ENCODE data around the gene MARK2. TPM values are rescaled to one million over a fixed set of nuclear protein-coding genes. Genes with fewer than 3 reads are reported as not detected.

MARK2 gene
- total and polyA plus RNA-seq, 10 of the 15 experiments (the other 5 are each of a cell fraction or from before 2014, with no cell fraction given) = 0.19 to 29.5 (median 13.2) TPM

DNA sequence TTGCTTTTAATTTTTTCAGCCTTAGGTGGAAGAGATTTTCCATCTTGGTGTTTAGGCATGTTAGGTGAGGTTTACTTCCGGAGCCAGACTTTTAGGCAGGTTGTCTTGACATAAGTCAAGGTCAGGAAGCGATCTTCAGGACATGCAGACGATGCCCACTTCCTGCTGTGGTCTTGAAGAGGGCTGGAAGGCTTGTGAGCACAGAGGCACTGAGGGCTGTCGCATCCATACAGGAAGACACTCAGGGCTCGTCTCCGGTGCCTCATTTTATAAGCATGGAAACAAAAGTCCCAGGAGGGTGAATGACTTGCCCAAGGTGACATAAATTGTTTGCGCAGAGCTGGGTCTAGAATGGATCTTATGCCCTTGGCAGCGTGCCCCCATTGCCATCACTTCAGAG, 30.8 kb downstream of the MARK2 start:
- H3K4me1 ChIP-seq (ENCODE audit: control insufficient read depth, insufficient read depth, low read length) = peaks cover 56% of the 10 kb centered on the region
- DNase-seq (ENCODE audit: low read depth, low spot score) (no peak), ATAC-seq (no peak), FAIRE-seq (no peak)
- no peaks in the 10 kb centered on the region for H3K9me3 ChIP-seq (replicated peaks; ENCODE audit: control insufficient read depth, insufficient read depth, low read length)
- ChIA-PET SMC1A (ENCODE audit: uncharacterized antibody, unreplicated experiment) (interaction anchor here (1.3 to 13.9 kb wide), 3 partner anchors 29 to 76 kb away, joined by 3 to 153 read pairs (median 4); partner anchors contain the start of gene MARK2), RAD21 (ENCODE audit: unreplicated experiment) (interaction anchor here (2.2 kb wide), 1 partner anchor 32 kb away, joined by 21 read pairs; the partner anchor contains the start of gene MARK2), CTCF (interaction anchor here (0.7 to 3.4 kb wide), 6 partner anchors 14 to 52 kb away, joined by 3 to 46 read pairs (median 6); no protein-coding TSS in a partner anchor), POLR2A (no interaction called here)
- in situ Hi-C loops (cut with MboI) (no loop called here), intact Hi-C loops (cut with micrococcal nuclease; ENCODE audit: unreplicated experiment) (no loop called here)
- peaks cover 8% of the 10 kb centered on the region for H4K20me1 ChIP-seq (ENCODE audit: control insufficient read depth, insufficient read depth)
- H3K4me3 ChIP-seq = no peak overlapping the region
- H3K27ac ChIP-seq (ENCODE audit: control insufficient read depth, insufficient read depth) = no peak overlapping the region; the same call in 1 of the 2 replicates
- H3K27me3 ChIP-seq (replicated peaks in 1 of 2; ENCODE audit: control insufficient read depth in 2 of 2, insufficient read depth in 2 of 2, low read length in 1 of 2) = no peaks in the 10 kb centered on the region
- no peak overlapping the region for H2AFZ ChIP-seq (ENCODE audit: control insufficient read depth, low read depth, low read length)
- 39% methylated on average over 8 of the region's 8 CpGs for WGBS (ENCODE audit: insufficient coverage, insufficient replicate concordance, low lambda C conversion rate, missing lambda C conversion rate)
- H3K9ac ChIP-seq (ENCODE audit: control insufficient read depth, insufficient read depth, low read length) = no peak overlapping the region
- peaks cover 4 to 8% of the 10 kb centered on the region in 2 experiments for H3K36me3 ChIP-seq (ENCODE audit: control insufficient read depth in 2 of 2, insufficient read depth in 2 of 2, low read length in 1 of 2)
- H3K4me2 ChIP-seq (ENCODE audit: control insufficient read depth, insufficient read depth) = peak overlapping the region; percentile 10
- BruUV-seq (replicated peaks) = no TSS peak
- H3K79me2 ChIP-seq (ENCODE audit: control insufficient read depth, insufficient read depth, low read length) = peaks cover 64% of the 10 kb centered on the region
- TF ChIP-seq, protein P1, sequence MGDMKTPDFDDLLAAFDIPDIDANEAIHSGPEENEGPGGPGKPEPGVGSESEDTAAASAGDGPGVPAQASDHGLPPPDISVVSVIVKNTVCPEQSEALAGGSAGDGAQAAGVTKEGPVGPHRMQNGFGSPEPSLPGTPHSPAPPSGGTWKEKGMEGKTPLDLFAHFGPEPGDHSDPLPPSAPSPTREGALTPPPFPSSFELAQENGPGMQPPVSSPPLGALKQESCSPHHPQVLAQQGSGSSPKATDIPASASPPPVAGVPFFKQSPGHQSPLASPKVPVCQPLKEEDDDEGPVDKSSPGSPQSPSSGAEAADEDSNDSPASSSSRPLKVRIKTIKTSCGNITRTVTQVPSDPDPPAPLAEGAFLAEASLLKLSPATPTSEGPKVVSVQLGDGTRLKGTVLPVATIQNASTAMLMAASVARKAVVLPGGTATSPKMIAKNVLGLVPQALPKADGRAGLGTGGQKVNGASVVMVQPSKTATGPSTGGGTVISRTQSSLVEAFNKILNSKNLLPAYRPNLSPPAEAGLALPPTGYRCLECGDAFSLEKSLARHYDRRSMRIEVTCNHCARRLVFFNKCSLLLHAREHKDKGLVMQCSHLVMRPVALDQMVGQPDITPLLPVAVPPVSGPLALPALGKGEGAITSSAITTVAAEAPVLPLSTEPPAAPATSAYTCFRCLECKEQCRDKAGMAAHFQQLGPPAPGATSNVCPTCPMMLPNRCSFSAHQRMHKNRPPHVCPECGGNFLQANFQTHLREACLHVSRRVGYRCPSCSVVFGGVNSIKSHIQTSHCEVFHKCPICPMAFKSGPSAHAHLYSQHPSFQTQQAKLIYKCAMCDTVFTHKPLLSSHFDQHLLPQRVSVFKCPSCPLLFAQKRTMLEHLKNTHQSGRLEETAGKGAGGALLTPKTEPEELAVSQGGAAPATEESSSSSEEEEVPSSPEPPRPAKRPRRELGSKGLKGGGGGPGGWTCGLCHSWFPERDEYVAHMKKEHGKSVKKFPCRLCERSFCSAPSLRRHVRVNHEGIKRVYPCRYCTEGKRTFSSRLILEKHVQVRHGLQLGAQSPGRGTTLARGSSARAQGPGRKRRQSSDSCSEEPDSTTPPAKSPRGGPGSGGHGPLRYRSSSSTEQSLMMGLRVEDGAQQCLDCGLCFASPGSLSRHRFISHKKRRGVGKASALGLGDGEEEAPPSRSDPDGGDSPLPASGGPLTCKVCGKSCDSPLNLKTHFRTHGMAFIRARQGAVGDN (IDR thresholded peaks at IDR 0.05) = 0 out of 2 replicates have a peak, but pooled peaks have one; percentile 14
- TF ChIP-seq RELA (IDR thresholded peaks at IDR 0.05; ENCODE audit: borderline replicate concordance, partially characterized antibody) = no peak

Measured in GM12878 (cell line).